Vagina (tissue), 2 donors: ENCODE results near the gene MEF2D. TPM values are rescaled to one million over a fixed set of nuclear protein-coding genes. Genes with fewer than 3 reads are reported as not detected.

Source experiments
- DNase-seq, 2 donors: peaks; one replicate each; pipeline ENCODE4 v3.0.0-alpha.2; 2017; ENCODE audit errors: extremely low spot score in 2 of 2
- H3K27ac ChIP-seq: fragments of 200-600 bp; sonication (generic); one replicate; pipeline ENCODE4 v1.5.1; 2019
- H3K27me3 ChIP-seq: fragments of 200-600 bp; sonication (generic); one replicate; pipeline ENCODE4 v1.5.1; 2019
- H3K36me3 ChIP-seq, 2 donors: fragments of 200-600 bp; sonication (generic); one replicate each; pipeline ENCODE4 v1.5.1; 2017 to 2019
- H3K4me1 ChIP-seq: fragments of 200-600 bp; sonication (generic); one replicate; pipeline ENCODE4 v1.5.1; 2019
- H3K4me3 ChIP-seq, 2 donors: fragments of 200-600 bp; sonication (generic); 1 replicate in 1 of 2; 2 replicates in 1 of 2; pipeline ENCODE4 v1.5.1; 2016 to 2019
- H3K9me3 ChIP-seq: fragments of 200-600 bp; sonication (generic); one replicate; pipeline ENCODE4 v1.5.1; 2019
- CTCF ChIP-seq, 3 experiments: fragments of 450-650 bp in 2 of 3; fragments of 200-600 bp in 1 of 3; sonication (generic) in 1 of 3; IDR thresholded peaks; one replicate each; pipeline ENCODE4 v1.5.1; 2017 to 2019; ENCODE audit warnings: antibody characterized with exemption in 3 of 3, mild to moderate bottlenecking in 2 of 3, moderate library complexity in 2 of 3
- POLR2A ChIP-seq, 2 donors: fragments of 450-650 bp; IDR thresholded peaks; one replicate each; pipeline ENCODE4 v1.6.1; 2017; ENCODE audit warnings: antibody characterized with exemption in 2 of 2, mild to moderate bottlenecking in 2 of 2, moderate library complexity in 2 of 2
- POLR2AphosphoS5 ChIP-seq, 2 donors: sonication (generic); formaldehyde crosslinking; IDR thresholded peaks; one replicate each; pipeline ENCODE4 v1.9.0; 2017; ENCODE audit warnings: antibody characterized with exemption in 2 of 2, mild to moderate bottlenecking in 2 of 2, low read depth in 1 of 2; ENCODE audit not compliant: insufficient read depth in 1 of 2
- intact Hi-C: fragments of 100-400 bp; cut with DNase I; formaldehyde crosslinking; loops from one replicate; pipeline ENCODE4 v1.15.1; 2023
- total RNA-seq: library from RNA; depleted of rRNA; stranded (reverse); fragments of >200 nt; gene quantifications from one replicate; pipeline ENCODE4 v1.2.3, GENCODE V29; 2016

MEF2D gene
- total RNA-seq, 1 donor from 2014 or later, result 33.9 TPM

GRCh38 chr1:156423422-156424352 lies 76.9 kb downstream of the MEF2D start:
- Histone ChIP-seq H3K9me3 (no peaks in the 10 kb centered on the region), H3K36me3 (no peaks in the 10 kb centered on the region), H3K4me1 (peaks cover 26% of the 10 kb centered on the region), H3K4me3 (no peak overlapping the region), H3K27me3 (peaks cover 20% of the 10 kb centered on the region), H3K27ac (no peak overlapping the region)
- intact Hi-C loops, result no loop called here
- no peak for DNase-seq
- TF ChIP-seq POLR2A (IDR thresholded peaks at IDR 0.05) (no peak), CTCF (IDR thresholded peaks at IDR 0.05) (no peak), POLR2AphosphoS5 (IDR thresholded peaks at IDR 0.05; ENCODE audit: insufficient read depth in 1 of 2, low read depth in 1 of 2) (no peak)

GRCh38 chr1:156422602-156423091 lies 77.9 kb downstream of the MEF2D start:
- Histone ChIP-seq H3K27me3 (peaks cover 20% of the 10 kb centered on the region), H3K9me3 (no peaks in the 10 kb centered on the region), H3K36me3 (no peaks in the 10 kb centered on the region), H3K4me1 (peaks cover 26% of the 10 kb centered on the region), H3K4me3 (no peak overlapping the region), H3K27ac (no peak overlapping the region)
- DNase-seq, result no peak
- TF ChIP-seq CTCF (IDR thresholded peaks at IDR 0.05), result no peak
- intact Hi-C loops, result no loop called here

GRCh38 chr1:156421939-156422601 lies 78.5 kb downstream of the MEF2D start:
- Histone ChIP-seq H3K27ac (no peak overlapping the region), H3K36me3 (no peaks in the 10 kb centered on the region), H3K9me3 (no peaks in the 10 kb centered on the region), H3K4me3 (peak overlapping the region; percentile 37 to 44), H3K4me1 (peaks cover 26% of the 10 kb centered on the region), H3K27me3 (peaks cover 20% of the 10 kb centered on the region)
- TF ChIP-seq POLR2AphosphoS5 (IDR thresholded peaks at IDR 0.05; ENCODE audit: insufficient read depth in 1 of 2, low read depth in 1 of 2) (no peak), CTCF (IDR thresholded peaks at IDR 0.05) (no peak), POLR2A (IDR thresholded peaks at IDR 0.05) (no peak)
- intact Hi-C loops, result no loop called here
- DNase-seq, result no peak

- DNase-seq, result no peak
- Histone ChIP-seq H3K27ac (no peak overlapping the region), H3K27me3 (peaks cover 20% of the 10 kb centered on the region), H3K9me3 (no peaks in the 10 kb centered on the region), H3K4me1 (peaks cover 26% of the 10 kb centered on the region), H3K4me3 (peak overlapping the region; percentile 37 to 44), H3K36me3 (no peaks in the 10 kb centered on the region)
- TF ChIP-seq POLR2A (IDR thresholded peaks at IDR 0.05) (no peak), POLR2AphosphoS5 (IDR thresholded peaks at IDR 0.05; ENCODE audit: insufficient read depth in 1 of 2, low read depth in 1 of 2) (peak in 1 of 2 donors; percentile 48), CTCF (IDR thresholded peaks at IDR 0.05) (no peak)
- intact Hi-C loops, result no loop called here
These were observed 79.3 kb downstream of the MEF2D start for GRCh38 chr1:156421062-156421938.
